HepG2 (cell line): ENCODE measurements around the gene MPC1. TPM values are rescaled to one million over a fixed set of nuclear protein-coding genes. Genes with fewer than 3 reads are reported as not detected.

Experiments
- DNMT3B ChIP-seq: conservative IDR thresholded peaks from 2 replicates; pipeline ENCODE4 v1.6.1; 2016; ENCODE audit warnings: missing biosample characterization, control low read depth
- FOXP1 ChIP-seq, 2 experiments: fragments of 450-650 bp in 1 of 2; IDR thresholded peaks; 2 replicates each; pipeline ENCODE4 v1.6.1; 2017 to 2018; ENCODE audit warnings: antibody characterized with exemption in 1 of 2
- HCFC1 ChIP-seq: fragments of 150-350 bp; IDR thresholded peaks from 2 replicates; pipeline ENCODE4 v1.6.1; 2014; ENCODE audit warnings: low read depth, low read length
- IKZF4 ChIP-seq: sonication (generic); formaldehyde crosslinking; IDR thresholded peaks from 2 replicates; pipeline ENCODE4 v1.5.1; 2020; ENCODE audit warnings: borderline replicate concordance, mild to moderate bottlenecking, low read depth, missing genetic modification reagents; ENCODE audit errors: not compliant biosample characterization
- KAT7 ChIP-seq: IDR thresholded peaks from 2 replicates; pipeline ENCODE4 v1.6.1; 2018; ENCODE audit warnings: borderline replicate concordance, missing compliant biosample characterization
- MED13 ChIP-seq: sonication (generic); formaldehyde crosslinking; IDR thresholded peaks from 2 replicates; pipeline ENCODE4 v1.5.0; 2020; ENCODE audit warnings: missing genetic modification reagents
- MIER2 ChIP-seq: IDR thresholded peaks from 2 replicates; pipeline ENCODE4 v1.6.1; 2016; ENCODE audit warnings: missing biosample characterization, missing genetic modification reagents
- POLR2G ChIP-seq: fragments of 200-400 bp; formaldehyde crosslinking; IDR thresholded peaks from 2 replicates; pipeline ENCODE4 v1.6.1; 2018; ENCODE audit warnings: mild to moderate bottlenecking, low read depth, low read length, moderate library complexity
- SRF ChIP-seq: IDR thresholded peaks from 2 replicates; pipeline ENCODE4 v1.6.1; 2011; ENCODE audit warnings: mild to moderate bottlenecking, low read depth, low read length, moderate library complexity
- TCF12 ChIP-seq, 2 experiments: fragments of 450-650 bp in 1 of 2; sonication (generic) in 1 of 2; formaldehyde crosslinking in 1 of 2; IDR thresholded peaks; 2 replicates each; pipeline versions ENCODE4 v1.6.1 to v1.8.0; 2017 to 2022; ENCODE audit warnings: antibody characterized with exemption in 1 of 2, mild to moderate bottlenecking in 1 of 2, missing genetic modification reagents in 1 of 2, moderate library complexity in 1 of 2
- ZIK1 ChIP-seq: sonication (generic); formaldehyde crosslinking; IDR thresholded peaks from 2 replicates; pipeline ENCODE4 v1.5.0; 2020; ENCODE audit warnings: mild to moderate bottlenecking, low read depth, missing genetic modification reagents, borderline replicate concordance
- ZKSCAN5 ChIP-seq: sonication (generic); formaldehyde crosslinking; IDR thresholded peaks from 2 replicates; pipeline ENCODE4 v1.5.1; 2020; ENCODE audit warnings: mild to moderate bottlenecking, missing genetic modification reagents
- ZNF367 ChIP-seq: sonication (generic); formaldehyde crosslinking; IDR thresholded peaks from 2 replicates; pipeline ENCODE4 v1.4.0; 2020; ENCODE audit warnings: missing genetic modification reagents, borderline replicate concordance
- ZSCAN25 ChIP-seq: sonication (generic); formaldehyde crosslinking; IDR thresholded peaks from 2 replicates; pipeline ENCODE4 v1.8.0; 2022; ENCODE audit warnings: mild to moderate bottlenecking, missing genetic modification reagents
- polyA plus RNA-seq, 8 experiments: library from polyadenylated mRNA; depleted of rRNA in 3 of 8; stranded (reverse) in 7 of 8; unstranded in 1 of 8; fragments of >200 nt; fragmentation: Illumina TruSeq in 4 of 8; extraction: Trizol in 4 of 8; gene quantifications; 2 replicates each; pipeline versions ENCODE4 v1.2.1 to v1.2.3, GENCODE V29; 2011 to 2016; ENCODE audit warnings: low read depth in 4 of 8, missing spikeins in 1 of 8, mixed read lengths in 1 of 8; ENCODE audit not compliant: insufficient read depth in 1 of 8
- total RNA-seq, 5 experiments: library from RNA; depleted of rRNA; stranded (reverse); fragments of >200 nt; fragmentation: Illumina TruSeq; extraction: Trizol; gene quantifications; 2 replicates each; pipeline ENCODE4 v1.2.3, GENCODE V29; 2016; ENCODE audit warnings: low read depth in 1 of 5
- TF ChIP-seq, protein P1 (sequence below): sonication (generic); formaldehyde crosslinking; IDR thresholded peaks from 2 replicates; pipeline ENCODE4 v1.4.0; 2020; ENCODE audit warnings: missing genetic modification reagents, borderline replicate concordance
- TF ChIP-seq, protein P2 (sequence below): sonication (generic); formaldehyde crosslinking; IDR thresholded peaks from 2 replicates; pipeline ENCODE4 v1.4.0; 2020; ENCODE audit warnings: missing genetic modification reagents
- TF ChIP-seq, protein P3 (sequence below): sonication (generic); formaldehyde crosslinking; IDR thresholded peaks from 2 replicates; pipeline ENCODE4 v1.4.0; 2020; ENCODE audit warnings: missing genetic modification reagents, mild to moderate bottlenecking, borderline replicate concordance

Gene MPC1
- total and polyA plus RNA-seq, 2 of the 13 experiments (the other 11 are each of a cell fraction or from before 2014, with no cell fraction given) = 189 to 214 TPM

DNA sequence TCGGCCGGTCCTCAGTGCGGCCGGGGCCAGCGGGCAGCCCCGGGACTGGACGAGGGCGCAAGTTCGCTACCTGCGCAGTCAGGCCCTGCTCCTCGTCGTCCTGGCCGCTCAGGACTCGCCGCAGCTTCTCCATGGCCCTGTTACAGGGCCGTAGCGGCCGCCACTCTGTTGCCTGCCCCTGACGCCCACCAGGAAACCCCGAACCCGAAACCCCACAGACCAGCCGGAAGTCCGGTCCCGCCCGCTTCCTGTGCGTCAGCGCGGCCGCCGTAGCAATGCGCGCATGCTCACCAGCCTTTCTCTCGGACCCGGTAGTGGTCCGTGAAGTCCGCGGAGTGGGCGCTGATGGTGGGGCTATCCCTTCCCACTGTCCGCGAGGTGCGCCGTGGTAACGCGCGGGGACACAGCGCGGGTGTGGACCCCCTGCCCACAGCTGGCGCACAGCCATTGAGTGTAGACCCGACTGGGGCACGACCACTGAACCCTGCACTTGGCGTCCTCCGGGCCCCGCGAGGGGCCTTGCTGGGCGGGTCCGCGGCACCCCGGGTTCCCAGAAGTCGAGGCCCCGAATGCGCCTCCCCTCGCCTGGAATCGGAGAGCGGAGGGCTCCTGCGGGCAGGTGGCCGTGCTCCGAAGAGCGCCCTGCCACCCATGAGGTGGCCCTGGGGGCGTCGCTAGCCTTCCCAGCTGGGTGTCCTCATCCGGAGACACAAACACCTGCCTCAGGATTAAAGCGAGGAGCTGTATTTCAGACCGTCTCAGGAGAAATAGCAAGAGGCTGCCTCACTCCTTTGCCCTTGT lies 40.2 kb downstream of the MPC1 start, which contains the start of gene SFT2D1 (continued):
- TF ChIP-seq, protein P1, sequence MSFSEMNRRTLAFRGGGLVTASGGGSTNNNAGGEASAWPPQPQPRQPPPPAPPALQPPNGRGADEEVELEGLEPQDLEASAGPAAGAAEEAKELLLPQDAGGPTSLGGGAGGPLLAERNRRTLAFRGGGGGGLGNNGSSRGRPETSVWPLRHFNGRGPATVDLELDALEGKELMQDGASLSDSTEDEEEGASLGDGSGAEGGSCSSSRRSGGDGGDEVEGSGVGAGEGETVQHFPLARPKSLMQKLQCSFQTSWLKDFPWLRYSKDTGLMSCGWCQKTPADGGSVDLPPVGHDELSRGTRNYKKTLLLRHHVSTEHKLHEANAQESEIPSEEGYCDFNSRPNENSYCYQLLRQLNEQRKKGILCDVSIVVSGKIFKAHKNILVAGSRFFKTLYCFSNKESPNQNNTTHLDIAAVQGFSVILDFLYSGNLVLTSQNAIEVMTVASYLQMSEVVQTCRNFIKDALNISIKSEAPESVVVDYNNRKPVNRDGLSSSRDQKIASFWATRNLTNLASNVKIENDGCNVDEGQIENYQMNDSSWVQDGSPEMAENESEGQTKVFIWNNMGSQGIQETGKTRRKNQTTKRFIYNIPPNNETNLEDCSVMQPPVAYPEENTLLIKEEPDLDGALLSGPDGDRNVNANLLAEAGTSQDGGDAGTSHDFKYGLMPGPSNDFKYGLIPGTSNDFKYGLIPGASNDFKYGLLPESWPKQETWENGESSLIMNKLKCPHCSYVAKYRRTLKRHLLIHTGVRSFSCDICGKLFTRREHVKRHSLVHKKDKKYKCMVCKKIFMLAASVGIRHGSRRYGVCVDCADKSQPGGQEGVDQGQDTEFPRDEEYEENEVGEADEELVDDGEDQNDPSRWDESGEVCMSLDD (CRISPR knock-in tag) = peak; percentile 92
- TF ChIP-seq MIER2 (CRISPR knock-in tag) (no peak), ZKSCAN5 (CRISPR knock-in tag) (peak; percentile 44), FOXP1 (IDR thresholded peaks at IDR 0.05) (no peak), FOXP1 (CRISPR knock-in tag; IDR thresholded peaks at IDR 0.05) (no peak), MED13 (CRISPR knock-in tag) (peak; percentile 91), ZIK1 (CRISPR knock-in tag) (peak; percentile 81), DNMT3B (CRISPR knock-in tag) (no peak), HCFC1 (no peak), SRF (no peak), ZNF367 (CRISPR knock-in tag) (peak; percentile 94), POLR2G (peak; percentile 98), TCF12 (IDR thresholded peaks at IDR 0.05) (no peak), TCF12 (CRISPR knock-in tag; IDR thresholded peaks at IDR 0.05) (peak; percentile 85; the same call in 1 of the 2 replicates), IKZF4 (CRISPR knock-in tag) (peak; percentile 83), KAT7 (CRISPR knock-in tag) (peak; percentile 92), ZSCAN25 (no peak)
- TF ChIP-seq, protein P2, sequence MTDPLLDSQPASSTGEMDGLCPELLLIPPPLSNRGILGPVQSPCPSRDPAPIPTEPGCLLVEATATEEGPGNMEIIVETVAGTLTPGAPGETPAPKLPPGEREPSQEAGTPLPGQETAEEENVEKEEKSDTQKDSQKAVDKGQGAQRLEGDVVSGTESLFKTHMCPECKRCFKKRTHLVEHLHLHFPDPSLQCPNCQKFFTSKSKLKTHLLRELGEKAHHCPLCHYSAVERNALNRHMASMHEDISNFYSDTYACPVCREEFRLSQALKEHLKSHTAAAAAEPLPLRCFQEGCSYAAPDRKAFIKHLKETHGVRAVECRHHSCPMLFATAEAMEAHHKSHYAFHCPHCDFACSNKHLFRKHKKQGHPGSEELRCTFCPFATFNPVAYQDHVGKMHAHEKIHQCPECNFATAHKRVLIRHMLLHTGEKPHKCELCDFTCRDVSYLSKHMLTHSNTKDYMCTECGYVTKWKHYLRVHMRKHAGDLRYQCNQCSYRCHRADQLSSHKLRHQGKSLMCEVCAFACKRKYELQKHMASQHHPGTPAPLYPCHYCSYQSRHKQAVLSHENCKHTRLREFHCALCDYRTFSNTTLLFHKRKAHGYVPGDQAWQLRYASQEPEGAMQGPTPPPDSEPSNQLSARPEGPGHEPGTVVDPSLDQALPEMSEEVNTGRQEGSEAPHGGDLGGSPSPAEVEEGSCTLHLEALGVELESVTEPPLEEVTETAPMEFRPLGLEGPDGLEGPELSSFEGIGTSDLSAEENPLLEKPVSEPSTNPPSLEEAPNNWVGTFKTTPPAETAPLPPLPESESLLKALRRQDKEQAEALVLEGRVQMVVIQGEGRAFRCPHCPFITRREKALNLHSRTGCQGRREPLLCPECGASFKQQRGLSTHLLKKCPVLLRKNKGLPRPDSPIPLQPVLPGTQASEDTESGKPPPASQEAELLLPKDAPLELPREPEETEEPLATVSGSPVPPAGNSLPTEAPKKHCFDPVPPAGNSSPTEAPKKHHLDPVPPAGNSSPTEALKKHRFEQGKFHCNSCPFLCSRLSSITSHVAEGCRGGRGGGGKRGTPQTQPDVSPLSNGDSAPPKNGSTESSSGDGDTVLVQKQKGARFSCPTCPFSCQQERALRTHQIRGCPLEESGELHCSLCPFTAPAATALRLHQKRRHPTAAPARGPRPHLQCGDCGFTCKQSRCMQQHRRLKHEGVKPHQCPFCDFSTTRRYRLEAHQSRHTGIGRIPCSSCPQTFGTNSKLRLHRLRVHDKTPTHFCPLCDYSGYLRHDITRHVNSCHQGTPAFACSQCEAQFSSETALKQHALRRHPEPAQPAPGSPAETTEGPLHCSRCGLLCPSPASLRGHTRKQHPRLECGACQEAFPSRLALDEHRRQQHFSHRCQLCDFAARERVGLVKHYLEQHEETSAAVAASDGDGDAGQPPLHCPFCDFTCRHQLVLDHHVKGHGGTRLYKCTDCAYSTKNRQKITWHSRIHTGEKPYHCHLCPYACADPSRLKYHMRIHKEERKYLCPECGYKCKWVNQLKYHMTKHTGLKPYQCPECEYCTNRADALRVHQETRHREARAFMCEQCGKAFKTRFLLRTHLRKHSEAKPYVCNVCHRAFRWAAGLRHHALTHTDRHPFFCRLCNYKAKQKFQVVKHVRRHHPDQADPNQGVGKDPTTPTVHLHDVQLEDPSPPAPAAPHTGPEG (CRISPR knock-in tag) = peak; percentile 87; the same call in 1 of the 2 replicates
- TF ChIP-seq, protein P3, sequence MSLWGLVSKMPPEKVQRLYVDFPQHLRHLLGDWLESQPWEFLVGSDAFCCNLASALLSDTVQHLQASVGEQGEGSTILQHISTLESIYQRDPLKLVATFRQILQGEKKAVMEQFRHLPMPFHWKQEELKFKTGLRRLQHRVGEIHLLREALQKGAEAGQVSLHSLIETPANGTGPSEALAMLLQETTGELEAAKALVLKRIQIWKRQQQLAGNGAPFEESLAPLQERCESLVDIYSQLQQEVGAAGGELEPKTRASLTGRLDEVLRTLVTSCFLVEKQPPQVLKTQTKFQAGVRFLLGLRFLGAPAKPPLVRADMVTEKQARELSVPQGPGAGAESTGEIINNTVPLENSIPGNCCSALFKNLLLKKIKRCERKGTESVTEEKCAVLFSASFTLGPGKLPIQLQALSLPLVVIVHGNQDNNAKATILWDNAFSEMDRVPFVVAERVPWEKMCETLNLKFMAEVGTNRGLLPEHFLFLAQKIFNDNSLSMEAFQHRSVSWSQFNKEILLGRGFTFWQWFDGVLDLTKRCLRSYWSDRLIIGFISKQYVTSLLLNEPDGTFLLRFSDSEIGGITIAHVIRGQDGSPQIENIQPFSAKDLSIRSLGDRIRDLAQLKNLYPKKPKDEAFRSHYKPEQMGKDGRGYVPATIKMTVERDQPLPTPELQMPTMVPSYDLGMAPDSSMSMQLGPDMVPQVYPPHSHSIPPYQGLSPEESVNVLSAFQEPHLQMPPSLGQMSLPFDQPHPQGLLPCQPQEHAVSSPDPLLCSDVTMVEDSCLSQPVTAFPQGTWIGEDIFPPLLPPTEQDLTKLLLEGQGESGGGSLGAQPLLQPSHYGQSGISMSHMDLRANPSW (CRISPR knock-in tag) = peak; percentile 77; the same call in 1 of the 2 replicates
